Peyer's patch (tissue), 4 donors: ENCODE measurements around the gene ANGPTL2. TPM values are rescaled to one million over a fixed set of nuclear protein-coding genes. Genes with fewer than 3 reads are reported as not detected.

Source experiments
- DNase-seq, 3 donors: peaks; one replicate each; pipeline ENCODE4 v3.0.0-alpha.2; 2017 to 2019
- H3K27ac ChIP-seq, 4 donors: fragments of 200-600 bp; sonication (generic); one replicate each; pipeline ENCODE4 v1.5.1; 2016 to 2019
- H3K27me3 ChIP-seq, 2 donors: fragments of 200-600 bp; sonication (generic); one replicate each; pipeline ENCODE4 v1.5.1; 2019
- H3K36me3 ChIP-seq, 3 donors: fragments of 200-600 bp; sonication (generic); one replicate each; pipeline ENCODE4 v1.5.1; 2016 to 2019
- H3K4me1 ChIP-seq, 4 donors: fragments of 200-600 bp; sonication (generic); one replicate each; pipeline ENCODE4 v1.5.1; 2016 to 2019
- H3K4me3 ChIP-seq, 4 donors: fragments of 200-600 bp; sonication (generic); 1 replicate in 3 of 4; 2 replicates in 1 of 4; pipeline ENCODE4 v1.5.1; 2016 to 2019; ENCODE audit warnings: mild to moderate bottlenecking in 1 of 4
- H3K9me3 ChIP-seq, 4 donors: fragments of 200-600 bp; sonication (generic); one replicate each; pipeline ENCODE4 v1.5.1; 2016 to 2019; ENCODE audit warnings: mild to moderate bottlenecking in 1 of 4
- POLR2A ChIP-seq, 2 donors: fragments of 450-650 bp; IDR thresholded peaks; one replicate each; pipeline ENCODE4 v1.5.1; 2017; ENCODE audit warnings: antibody characterized with exemption in 2 of 2, mild to moderate bottlenecking in 2 of 2, moderate library complexity in 2 of 2
- total RNA-seq, 4 donors: library from RNA; depleted of rRNA; stranded (reverse); fragments of >200 nt; gene quantifications; one replicate each; pipeline ENCODE4 v1.1.0, GENCODE V29; 2016
- TF ChIP-seq, protein P1 (sequence below), 6 experiments: fragments of 450-650 bp in 4 of 6; fragments of 200-600 bp in 2 of 6; sonication (generic) in 1 of 6; IDR thresholded peaks; one replicate each; pipeline ENCODE4 v1.5.1; 2017 to 2019; ENCODE audit warnings: antibody characterized with exemption in 6 of 6, mild to moderate bottlenecking in 3 of 6, moderate library complexity in 1 of 6

The ANGPTL2 gene
- total RNA-seq, 4 donors from 2014 or later = 2.8 to 14.0 (median 11.3) TPM

- no peaks in the 10 kb centered on the region for H3K4me1 ChIP-seq
- TF ChIP-seq, protein P1, sequence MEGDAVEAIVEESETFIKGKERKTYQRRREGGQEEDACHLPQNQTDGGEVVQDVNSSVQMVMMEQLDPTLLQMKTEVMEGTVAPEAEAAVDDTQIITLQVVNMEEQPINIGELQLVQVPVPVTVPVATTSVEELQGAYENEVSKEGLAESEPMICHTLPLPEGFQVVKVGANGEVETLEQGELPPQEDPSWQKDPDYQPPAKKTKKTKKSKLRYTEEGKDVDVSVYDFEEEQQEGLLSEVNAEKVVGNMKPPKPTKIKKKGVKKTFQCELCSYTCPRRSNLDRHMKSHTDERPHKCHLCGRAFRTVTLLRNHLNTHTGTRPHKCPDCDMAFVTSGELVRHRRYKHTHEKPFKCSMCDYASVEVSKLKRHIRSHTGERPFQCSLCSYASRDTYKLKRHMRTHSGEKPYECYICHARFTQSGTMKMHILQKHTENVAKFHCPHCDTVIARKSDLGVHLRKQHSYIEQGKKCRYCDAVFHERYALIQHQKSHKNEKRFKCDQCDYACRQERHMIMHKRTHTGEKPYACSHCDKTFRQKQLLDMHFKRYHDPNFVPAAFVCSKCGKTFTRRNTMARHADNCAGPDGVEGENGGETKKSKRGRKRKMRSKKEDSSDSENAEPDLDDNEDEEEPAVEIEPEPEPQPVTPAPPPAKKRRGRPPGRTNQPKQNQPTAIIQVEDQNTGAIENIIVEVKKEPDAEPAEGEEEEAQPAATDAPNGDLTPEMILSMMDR (IDR thresholded peaks at IDR 0.05) = no peak
- TF ChIP-seq POLR2A (IDR thresholded peaks at IDR 0.05) = no peak
- no peak overlapping the region for H3K4me3 ChIP-seq
- H3K9me3 ChIP-seq = no peaks in the 10 kb centered on the region
- peak overlapping the region in 1 of 4 donors; percentile 13 for H3K27ac ChIP-seq
- DNase-seq = no peak
- peaks cover 0 to 13% (median 0%) of the 10 kb centered on the region in 3 donors for H3K36me3 ChIP-seq
- H3K27me3 ChIP-seq = no peaks in the 10 kb centered on the region
These were observed 16.0 kb downstream of the ANGPTL2 start for GRCh38 chr9:127106466-127106855.

DNA sequence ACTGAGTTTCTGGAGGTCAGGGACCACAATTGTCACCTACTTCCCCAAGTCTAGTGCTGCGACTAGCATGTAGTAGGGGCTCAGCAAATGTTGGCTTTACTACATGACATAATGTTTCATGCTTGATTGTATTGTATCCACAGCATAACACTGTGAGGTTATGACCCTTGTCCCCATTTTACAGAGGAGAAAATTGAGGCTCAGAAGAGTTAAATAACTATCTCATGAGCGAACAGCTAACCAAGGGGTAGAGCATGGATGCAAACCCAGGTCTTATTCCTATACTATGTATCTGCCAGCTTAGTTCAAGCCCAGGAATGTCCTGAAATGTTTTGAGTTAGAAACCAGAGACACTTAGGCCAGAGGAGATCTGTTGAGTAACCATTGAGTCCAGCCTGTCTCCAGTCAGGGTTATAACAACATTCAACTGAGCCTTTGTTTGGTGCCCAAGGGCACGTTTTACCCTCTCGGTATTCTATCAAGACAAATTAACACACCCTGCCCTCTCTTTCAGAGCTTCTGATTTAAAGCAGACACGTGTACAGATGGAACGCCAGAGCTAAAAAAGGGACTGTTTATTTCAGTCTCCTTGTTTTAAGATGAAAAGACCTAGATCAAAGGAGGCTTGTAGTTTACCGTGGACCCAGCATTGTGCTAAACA lies 16.5 kb downstream of the ANGPTL2 start:
- no peaks in the 10 kb centered on the region for H3K4me1 ChIP-seq
- no peak for DNase-seq
- peak overlapping the region in 1 of 4 donors; percentile 13 for H3K27ac ChIP-seq
- no peak overlapping the region for H3K4me3 ChIP-seq
- H3K9me3 ChIP-seq = no peaks in the 10 kb centered on the region
- TF ChIP-seq, protein P1 (IDR thresholded peaks at IDR 0.05) = no peak
- no peak for TF ChIP-seq POLR2A (IDR thresholded peaks at IDR 0.05)
- H3K36me3 ChIP-seq = peaks cover 0 to 16% (median 0%) of the 10 kb centered on the region in 3 donors
- H3K27me3 ChIP-seq = no peaks in the 10 kb centered on the region

DNA sequence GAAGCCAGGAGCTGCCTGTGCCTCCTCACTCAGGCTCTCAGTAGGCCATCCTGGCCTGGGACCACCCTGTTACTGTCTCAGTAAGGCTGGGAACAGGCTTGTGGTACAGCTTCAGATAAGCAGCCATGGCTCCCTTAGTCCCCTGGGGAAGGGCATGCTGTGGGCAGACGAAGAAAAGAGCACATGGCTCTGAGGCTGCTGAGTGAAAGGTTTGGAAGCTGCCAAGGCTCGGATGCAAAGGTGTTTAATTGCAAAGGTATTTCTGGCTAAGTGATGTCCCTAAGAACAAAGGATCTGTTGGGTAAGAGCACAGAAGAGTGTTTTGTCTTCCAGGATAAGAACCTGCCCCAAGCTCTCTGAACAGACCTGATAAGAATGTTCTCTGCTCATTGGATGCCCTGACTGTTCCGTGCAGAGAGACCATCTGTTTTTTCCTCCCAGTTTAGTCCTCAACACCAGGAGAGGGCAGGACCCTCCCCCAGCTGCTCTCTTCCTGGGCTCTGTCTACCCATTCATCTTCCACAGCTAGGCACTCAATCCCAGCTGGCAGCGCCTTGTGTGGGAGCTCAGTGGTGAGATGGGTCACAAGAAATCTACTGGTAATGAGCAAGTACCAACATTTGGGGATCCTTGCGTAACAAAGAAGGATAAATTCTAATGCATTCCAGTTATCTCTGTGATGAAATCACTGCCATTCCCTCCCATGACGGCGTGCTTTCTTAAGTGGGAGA lies 17.7 kb downstream of the ANGPTL2 start:
- Histone ChIP-seq H3K27ac (peak overlapping the region in 1 of 4 donors; percentile 13), H3K9me3 (no peaks in the 10 kb centered on the region), H3K4me1 (no peaks in the 10 kb centered on the region), H3K36me3 (peaks cover 0 to 16% (median 0%) of the 10 kb centered on the region in 3 donors), H3K27me3 (no peaks in the 10 kb centered on the region), H3K4me3 (no peak overlapping the region)
- TF ChIP-seq POLR2A (IDR thresholded peaks at IDR 0.05) = no peak
- TF ChIP-seq, protein P1 (IDR thresholded peaks at IDR 0.05) = no peak
- no peak for DNase-seq

GRCh38 chr9:127102788-127103187 lies 19.6 kb downstream of the ANGPTL2 start:
- Histone ChIP-seq H3K9me3 (no peaks in the 10 kb centered on the region), H3K27me3 (no peaks in the 10 kb centered on the region), H3K4me3 (no peak overlapping the region), H3K27ac (no peak overlapping the region), H3K4me1 (no peaks in the 10 kb centered on the region), H3K36me3 (peaks cover 0 to 19% (median 0%) of the 10 kb centered on the region in 3 donors)
- TF ChIP-seq, protein P1 (IDR thresholded peaks at IDR 0.05) = no peak
- no peak for TF ChIP-seq POLR2A (IDR thresholded peaks at IDR 0.05)
- no peak for DNase-seq

- Histone ChIP-seq H3K4me1 (no peaks in the 10 kb centered on the region), H3K27me3 (no peaks in the 10 kb centered on the region), H3K27ac (no peak overlapping the region), H3K36me3 (peaks cover 0 to 22% (median 0%) of the 10 kb centered on the region in 3 donors), H3K4me3 (no peak overlapping the region), H3K9me3 (no peaks in the 10 kb centered on the region)
- TF ChIP-seq POLR2A (IDR thresholded peaks at IDR 0.05) = no peak
- TF ChIP-seq, protein P1 (IDR thresholded peaks at IDR 0.05) = no peak
- no peak for DNase-seq
These were observed 20.3 kb downstream of the ANGPTL2 start for GRCh38 chr9:127102176-127102575.
